COLO668 (cell line): ENCODE data around the gene SPRR1B.
"Not testable (repeated sequence)": the region's sequence is repeated elsewhere in the genome, so short reads cannot be mapped to it uniquely, and the experiment has no call there.

ENCODE experiments used
- DNase-seq: peaks from one replicate; lab custom pipeline; 2025; ENCODE audit not compliant: unreplicated experiment; lab: John Stamatoyannopoulos, UW

Gene SPRR1B

DNA sequence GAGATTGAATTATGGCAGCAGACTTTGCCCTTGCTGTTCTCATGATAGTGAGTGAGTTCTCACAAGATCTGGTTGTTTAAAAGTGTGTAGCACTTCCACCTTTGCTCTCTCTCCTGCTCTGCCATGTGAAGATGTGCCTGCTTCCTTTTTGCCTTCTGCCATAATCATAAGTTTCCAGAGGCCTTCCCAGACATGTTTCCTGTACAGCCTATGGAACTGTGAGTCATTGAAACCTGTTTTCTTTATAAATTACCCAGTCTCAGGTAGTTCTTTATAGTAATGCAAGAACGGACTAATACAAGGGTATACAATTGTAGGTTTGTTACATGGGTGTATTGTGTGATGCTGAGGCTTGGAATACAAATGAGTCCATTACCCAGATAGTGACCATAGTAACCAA is 4.2 kb downstream of the SPRR1B start:
- no peak for DNase-seq

DNA sequence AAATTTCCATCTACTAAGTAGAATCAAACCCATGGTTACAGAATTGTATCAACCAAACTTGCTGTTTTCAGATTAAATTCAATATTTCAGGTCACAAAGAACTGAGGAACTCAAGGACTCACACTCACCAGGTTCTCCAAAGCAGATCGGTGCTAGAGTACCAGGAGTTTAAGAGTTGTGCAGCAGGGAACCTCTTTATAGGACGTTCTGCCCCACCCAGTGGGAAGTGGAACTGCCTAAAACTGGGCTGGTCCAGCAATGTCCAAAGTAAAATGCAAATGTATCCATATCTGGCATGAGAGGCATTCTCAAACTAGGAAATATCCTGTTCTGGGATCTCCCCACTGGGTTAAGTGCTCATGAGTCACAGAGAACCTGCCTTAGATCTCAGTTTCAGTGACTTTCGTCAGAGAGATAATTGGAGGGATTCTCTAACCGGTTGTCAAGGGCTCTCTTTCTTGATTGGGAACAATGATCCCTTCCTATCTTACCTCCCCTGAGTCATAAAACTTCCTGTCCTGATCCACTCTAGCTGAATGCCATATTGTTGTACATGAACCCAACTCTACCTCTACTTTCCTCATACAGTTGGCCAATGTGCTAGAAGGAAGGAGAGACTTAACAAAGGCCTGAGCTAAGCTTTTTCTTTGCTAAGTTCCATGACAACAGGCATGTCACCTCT is 10.1 kb downstream of the SPRR1B start, which contains the start of gene SPRR2D:
TSS of gene SPRR2D (minus strand) at position 171 of the 682 bp plus-strand sequence. CDS start 774 bp downstream, outside the sequence.
- no peak for DNase-seq

GRCh38 chr1:153049211-153049610 is 18.2 kb downstream of the SPRR1B start:
- DNase-seq, result no peak

GRCh38 chr1:153056111-153056510 is 25.1 kb downstream of the SPRR1B start:
- DNase-seq, result not testable (repeated sequence)

GRCh38 chr1:153057375-153057774 is 26.4 kb downstream of the SPRR1B start, which contains the start of gene SPRR2A:
Gene SPRR2A (minus strand): TSS chr1:153057512. CDS start chr1:153056735, 777 bp downstream.
- no peak for DNase-seq

GRCh38 chr1:153058154-153058553 is 27.2 kb downstream of the SPRR1B start:
- DNase-seq, result no peak

DNA sequence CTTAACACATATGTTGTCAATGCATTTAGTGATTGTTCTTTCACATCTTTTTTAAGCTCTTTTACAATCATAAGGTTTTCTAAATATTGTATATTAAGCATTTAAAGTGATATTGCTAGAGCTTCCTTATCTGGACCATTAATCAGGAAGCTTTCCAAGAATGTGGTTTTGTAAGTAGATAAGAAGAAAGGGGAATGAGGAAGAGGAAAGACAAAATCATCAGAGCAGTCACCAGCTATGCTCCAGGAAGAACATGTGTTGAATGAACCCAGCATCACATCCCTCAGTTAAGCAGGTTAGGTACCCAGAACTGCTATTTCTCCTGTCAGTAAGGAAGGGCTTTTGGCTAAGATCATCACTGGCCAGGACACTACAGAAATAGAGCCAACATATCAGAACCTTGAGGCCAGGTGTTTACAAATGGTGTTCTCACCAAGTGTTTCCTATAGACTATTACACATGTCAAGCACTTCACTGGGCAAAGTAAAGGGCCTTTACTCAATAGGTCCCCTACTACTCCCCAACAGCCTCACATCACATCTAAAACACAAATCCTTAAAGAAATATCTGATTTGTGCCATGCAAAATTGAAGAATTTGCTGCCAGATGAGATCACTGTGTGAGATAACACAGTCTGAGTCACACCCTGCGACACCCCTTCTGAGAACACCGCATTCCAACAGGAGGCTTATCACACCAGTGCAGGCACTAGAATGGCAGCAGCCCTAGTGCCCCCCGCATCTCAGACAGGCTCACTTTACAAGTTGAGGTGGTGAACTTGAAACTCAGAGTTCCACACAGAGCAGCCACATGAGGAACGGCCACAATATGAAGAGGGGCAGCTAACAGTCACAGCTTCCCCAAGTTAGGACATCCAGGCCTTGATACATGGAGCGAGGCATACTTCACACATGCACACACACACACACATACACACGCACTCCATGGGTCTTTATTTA is 28.1 kb downstream of the SPRR1B start:
- DNase-seq, result no peak

GRCh38 chr1:153070243-153070642 is 39.2 kb downstream of the SPRR1B start:
- DNase-seq, result no peak

DNA sequence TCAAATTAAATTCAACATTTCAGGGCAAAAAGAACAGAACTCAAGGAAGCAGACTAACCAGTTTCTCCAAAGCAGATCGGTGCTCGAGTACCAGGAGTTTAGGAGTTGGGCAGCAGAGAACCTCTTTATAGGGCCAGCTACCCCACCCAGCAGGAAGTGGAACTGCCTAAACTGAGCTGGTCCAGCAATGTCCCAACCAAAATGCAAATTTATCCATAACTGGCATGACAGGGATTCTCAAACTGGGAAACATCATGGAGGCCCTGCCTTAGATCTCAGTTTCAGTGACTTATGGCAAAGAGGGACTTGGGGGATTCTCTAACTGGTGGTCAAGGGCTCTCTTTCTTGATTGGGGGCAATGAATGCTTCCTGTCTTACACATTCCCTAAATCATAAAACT is 40.5 kb downstream of the SPRR1B start, which contains the start of gene SPRR2B:
TSS of gene SPRR2B (minus strand) at position 101 of the 400 bp plus-strand sequence. CDS start 772 bp downstream, outside the sequence.
- no peak for DNase-seq

- no peak for DNase-seq
These were observed 42.1 kb downstream of the SPRR1B start for GRCh38 chr1:153072806-153073726.

DNA sequence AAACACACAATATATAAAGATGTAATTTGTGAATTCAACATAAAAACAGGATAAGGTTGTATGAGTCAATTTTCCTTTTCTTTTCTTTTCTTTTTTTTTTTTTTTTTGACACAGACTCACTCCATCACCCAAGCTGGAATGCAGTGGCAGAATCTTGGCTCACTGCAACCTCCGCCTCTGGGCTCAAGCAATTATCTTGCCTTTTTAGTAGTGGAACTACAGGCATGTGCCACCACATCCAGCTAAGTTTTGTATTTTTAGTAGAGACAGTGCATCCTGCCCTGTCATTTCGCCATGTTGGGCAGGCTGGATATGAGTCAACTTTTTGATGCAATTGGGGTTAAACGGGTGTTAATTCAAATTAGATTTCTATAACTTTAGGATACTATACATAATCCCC is 50.7 kb downstream of the SPRR1B start:
- DNase-seq, result no peak
